Measurements from ENCODE around the gene DDX50.

DNA sequence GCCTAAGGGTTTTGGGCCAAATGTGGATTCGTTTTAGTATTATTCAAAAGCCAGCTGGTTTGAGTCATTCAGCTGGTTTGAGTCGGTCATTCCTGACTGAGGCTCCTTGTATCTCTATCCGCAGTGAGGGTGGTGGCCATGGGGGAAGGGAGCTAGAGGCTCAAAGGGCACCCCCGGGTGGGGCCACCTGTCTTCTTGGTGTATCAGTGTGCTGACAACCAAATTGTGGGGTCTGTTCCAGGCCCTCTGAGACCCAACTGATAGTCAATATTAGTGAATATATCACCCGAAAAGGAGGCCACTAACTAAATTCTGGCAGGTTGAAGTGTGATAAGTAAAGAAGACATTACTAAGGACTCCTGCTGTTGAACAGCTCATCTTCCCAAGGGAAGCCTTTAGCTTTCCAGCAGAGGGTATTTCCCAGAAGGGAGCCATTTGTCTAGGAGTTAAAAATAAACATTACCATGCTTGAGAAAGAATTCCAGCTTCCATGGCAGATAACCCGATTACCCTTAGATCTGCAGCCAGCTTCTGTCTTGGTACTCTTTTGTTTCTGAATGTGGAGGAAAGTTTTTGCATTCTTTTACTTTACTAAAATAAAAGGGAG lies 29.9 kb upstream of the DDX50 start:
- TF ChIP-seq, protein P1, sequence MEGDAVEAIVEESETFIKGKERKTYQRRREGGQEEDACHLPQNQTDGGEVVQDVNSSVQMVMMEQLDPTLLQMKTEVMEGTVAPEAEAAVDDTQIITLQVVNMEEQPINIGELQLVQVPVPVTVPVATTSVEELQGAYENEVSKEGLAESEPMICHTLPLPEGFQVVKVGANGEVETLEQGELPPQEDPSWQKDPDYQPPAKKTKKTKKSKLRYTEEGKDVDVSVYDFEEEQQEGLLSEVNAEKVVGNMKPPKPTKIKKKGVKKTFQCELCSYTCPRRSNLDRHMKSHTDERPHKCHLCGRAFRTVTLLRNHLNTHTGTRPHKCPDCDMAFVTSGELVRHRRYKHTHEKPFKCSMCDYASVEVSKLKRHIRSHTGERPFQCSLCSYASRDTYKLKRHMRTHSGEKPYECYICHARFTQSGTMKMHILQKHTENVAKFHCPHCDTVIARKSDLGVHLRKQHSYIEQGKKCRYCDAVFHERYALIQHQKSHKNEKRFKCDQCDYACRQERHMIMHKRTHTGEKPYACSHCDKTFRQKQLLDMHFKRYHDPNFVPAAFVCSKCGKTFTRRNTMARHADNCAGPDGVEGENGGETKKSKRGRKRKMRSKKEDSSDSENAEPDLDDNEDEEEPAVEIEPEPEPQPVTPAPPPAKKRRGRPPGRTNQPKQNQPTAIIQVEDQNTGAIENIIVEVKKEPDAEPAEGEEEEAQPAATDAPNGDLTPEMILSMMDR (IDR thresholded peaks at IDR 0.05), result no peak
- TF ChIP-seq, protein P2, sequence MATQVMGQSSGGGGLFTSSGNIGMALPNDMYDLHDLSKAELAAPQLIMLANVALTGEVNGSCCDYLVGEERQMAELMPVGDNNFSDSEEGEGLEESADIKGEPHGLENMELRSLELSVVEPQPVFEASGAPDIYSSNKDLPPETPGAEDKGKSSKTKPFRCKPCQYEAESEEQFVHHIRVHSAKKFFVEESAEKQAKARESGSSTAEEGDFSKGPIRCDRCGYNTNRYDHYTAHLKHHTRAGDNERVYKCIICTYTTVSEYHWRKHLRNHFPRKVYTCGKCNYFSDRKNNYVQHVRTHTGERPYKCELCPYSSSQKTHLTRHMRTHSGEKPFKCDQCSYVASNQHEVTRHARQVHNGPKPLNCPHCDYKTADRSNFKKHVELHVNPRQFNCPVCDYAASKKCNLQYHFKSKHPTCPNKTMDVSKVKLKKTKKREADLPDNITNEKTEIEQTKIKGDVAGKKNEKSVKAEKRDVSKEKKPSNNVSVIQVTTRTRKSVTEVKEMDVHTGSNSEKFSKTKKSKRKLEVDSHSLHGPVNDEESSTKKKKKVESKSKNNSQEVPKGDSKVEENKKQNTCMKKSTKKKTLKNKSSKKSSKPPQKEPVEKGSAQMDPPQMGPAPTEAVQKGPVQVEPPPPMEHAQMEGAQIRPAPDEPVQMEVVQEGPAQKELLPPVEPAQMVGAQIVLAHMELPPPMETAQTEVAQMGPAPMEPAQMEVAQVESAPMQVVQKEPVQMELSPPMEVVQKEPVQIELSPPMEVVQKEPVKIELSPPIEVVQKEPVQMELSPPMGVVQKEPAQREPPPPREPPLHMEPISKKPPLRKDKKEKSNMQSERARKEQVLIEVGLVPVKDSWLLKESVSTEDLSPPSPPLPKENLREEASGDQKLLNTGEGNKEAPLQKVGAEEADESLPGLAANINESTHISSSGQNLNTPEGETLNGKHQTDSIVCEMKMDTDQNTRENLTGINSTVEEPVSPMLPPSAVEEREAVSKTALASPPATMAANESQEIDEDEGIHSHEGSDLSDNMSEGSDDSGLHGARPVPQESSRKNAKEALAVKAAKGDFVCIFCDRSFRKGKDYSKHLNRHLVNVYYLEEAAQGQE (IDR thresholded peaks at IDR 0.05; ENCODE audit: insufficient read depth in 1 of 2, low read depth in 2 of 2, low read length in 1 of 2), result no peak
- TF ChIP-seq TCF7L2 (IDR thresholded peaks at IDR 0.05; ENCODE audit: low read depth, low read length), result no peak
